ENCODE results near the gene ZW10.

DNA sequence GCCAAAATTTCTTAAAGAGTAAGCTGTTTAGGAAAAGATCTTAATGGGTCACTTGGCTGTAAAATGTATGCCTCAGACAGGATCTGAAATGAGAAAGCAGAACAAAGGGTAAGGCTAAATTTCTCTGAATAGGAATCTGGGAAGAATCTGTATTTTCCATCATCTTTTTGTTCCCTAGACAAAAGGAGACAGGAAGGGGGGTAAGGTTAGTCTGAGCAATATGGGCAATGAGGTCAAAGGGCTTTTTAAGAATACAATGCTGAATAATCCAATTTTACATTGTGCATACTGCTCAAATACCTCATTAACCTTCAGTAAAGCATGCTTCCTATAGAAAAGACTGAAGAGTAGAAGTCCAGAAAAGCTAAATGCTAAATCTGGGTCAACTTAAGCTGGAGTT, 40.7 kb upstream of the ZW10 start:
- TF ChIP-seq EP300 (IDR thresholded peaks at IDR 0.05) (no peak), POLR2A (IDR thresholded peaks at IDR 0.05; ENCODE audit: low read depth) (no peak)
- TF ChIP-seq, protein P1, sequence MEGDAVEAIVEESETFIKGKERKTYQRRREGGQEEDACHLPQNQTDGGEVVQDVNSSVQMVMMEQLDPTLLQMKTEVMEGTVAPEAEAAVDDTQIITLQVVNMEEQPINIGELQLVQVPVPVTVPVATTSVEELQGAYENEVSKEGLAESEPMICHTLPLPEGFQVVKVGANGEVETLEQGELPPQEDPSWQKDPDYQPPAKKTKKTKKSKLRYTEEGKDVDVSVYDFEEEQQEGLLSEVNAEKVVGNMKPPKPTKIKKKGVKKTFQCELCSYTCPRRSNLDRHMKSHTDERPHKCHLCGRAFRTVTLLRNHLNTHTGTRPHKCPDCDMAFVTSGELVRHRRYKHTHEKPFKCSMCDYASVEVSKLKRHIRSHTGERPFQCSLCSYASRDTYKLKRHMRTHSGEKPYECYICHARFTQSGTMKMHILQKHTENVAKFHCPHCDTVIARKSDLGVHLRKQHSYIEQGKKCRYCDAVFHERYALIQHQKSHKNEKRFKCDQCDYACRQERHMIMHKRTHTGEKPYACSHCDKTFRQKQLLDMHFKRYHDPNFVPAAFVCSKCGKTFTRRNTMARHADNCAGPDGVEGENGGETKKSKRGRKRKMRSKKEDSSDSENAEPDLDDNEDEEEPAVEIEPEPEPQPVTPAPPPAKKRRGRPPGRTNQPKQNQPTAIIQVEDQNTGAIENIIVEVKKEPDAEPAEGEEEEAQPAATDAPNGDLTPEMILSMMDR (IDR thresholded peaks at IDR 0.05) = no peak

All from esophagus muscularis mucosa (tissue), 4 donors.